ENCODE results near the gene EXOSC5.
A peak's percentile ranks its signal among the peaks of the same experiment; 100 is the strongest.
"Not testable (repeated sequence)": the region's sequence is repeated elsewhere in the genome, so short reads cannot be mapped to it uniquely, and the experiment has no call there.

EXOSC5 gene

DNA sequence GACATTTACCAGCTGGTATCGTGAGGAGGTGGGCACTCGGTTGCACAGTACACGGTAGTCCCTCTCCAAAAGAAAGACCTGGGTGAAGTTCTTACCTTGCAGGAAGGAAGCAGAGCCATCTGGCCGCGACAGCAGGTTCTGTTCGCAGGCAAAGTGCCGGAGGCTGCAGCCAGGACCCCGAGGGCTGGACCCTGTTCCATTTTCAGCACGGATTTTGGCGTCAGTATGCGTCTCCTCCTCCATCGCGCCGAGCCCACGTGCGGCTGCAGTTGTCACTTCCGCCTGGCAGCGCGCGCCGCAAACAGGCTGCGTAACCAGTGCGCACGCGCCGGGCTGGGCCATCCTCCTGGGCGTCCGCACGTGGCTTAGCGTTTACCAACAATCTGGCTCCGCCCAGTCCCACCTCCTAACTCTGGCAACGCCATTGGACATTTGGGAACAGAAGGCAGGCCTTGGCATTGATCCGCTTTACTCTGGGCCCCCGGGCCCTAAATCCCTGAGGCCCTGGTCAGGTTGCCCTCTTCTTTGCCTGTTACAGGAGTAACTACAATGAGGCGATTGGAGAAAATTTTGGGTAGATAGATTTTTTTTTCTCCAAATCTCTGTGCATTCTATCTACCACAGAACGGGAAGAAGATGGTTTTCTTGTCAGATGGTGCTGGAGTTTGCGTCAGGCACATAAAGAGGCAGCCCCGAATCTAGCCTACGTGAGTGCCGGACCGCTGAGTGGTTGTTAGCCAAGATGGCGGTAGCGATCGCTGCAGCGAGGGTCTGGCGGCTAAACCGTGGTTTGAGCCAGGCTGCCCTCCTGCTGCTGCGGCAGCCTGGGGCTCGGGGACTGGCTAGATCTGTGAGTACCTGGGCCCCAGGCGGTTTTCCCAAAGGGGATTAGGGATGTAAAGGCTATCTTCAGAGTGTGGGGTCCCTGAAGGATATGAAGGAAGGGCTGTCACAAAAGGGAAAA, at the start of gene EXOSC5, which contains the start of gene BCKDHA:
EXOSC5 (minus strand) TSS at position 274 of the 964 bp plus-strand sequence; CDS start at position 243, 31 bp downstream.
BCKDHA (plus strand) TSS at position 733 of the 964 bp plus-strand sequence; CDS start at position 743, 10 bp downstream.
- DNase-seq (ENCODE audit: low spot score): peak; percentile 100

DNA sequence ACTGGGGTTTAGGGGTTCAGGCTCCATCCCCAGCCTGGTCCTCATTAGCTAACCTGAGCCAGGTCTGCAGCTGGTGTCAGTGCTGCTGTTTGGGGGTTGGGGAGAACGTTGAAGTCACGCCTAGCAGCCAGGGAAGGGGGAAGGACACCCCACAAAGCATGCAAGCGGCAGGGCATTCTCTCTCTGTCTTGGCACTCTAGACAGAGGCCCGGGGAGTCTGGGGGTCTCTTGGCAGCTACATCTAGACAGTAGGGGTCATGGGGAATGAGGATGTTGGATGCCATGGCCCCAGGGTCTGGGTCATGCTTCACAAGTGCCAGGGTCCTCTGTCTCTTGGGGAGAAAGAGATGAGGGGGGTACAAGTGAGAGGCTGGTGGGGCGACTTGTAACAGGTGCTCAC, 48.4 kb upstream of the EXOSC5 start:
- DNase-seq (ENCODE audit: low spot score): no peak

DNA sequence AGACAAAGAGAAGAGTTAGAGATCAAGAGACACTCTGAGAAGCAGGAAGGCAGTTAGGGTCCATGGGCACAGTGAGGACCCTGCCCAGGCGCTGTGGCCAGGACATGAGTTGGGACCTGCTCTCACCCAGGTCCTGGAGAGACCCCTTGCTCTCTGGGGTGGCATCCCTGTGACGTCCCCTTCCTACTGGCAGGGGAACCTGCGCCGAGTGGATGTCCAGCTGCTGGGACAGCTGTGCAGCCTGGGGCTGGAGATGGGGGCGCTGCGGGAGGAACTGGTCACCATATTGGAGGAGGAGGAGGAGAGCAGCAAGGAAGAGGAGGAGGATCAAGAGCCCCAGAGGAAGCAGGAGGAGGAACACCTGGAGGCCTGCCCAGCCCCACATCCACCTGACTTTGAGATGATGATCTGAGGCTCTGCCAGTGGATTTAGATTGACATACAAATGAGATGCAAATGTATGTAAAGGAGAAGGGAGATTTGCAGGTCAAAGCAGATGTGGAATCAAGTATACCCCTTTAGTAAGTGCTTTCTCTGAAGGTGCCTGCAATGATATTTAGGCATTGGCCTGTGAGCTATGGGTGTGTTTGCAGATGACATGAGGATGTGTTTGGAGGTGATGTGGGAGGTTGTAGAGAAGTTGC, 46.8 kb upstream of the EXOSC5 start:
- DNase-seq (ENCODE audit: low spot score): no peak

DNA sequence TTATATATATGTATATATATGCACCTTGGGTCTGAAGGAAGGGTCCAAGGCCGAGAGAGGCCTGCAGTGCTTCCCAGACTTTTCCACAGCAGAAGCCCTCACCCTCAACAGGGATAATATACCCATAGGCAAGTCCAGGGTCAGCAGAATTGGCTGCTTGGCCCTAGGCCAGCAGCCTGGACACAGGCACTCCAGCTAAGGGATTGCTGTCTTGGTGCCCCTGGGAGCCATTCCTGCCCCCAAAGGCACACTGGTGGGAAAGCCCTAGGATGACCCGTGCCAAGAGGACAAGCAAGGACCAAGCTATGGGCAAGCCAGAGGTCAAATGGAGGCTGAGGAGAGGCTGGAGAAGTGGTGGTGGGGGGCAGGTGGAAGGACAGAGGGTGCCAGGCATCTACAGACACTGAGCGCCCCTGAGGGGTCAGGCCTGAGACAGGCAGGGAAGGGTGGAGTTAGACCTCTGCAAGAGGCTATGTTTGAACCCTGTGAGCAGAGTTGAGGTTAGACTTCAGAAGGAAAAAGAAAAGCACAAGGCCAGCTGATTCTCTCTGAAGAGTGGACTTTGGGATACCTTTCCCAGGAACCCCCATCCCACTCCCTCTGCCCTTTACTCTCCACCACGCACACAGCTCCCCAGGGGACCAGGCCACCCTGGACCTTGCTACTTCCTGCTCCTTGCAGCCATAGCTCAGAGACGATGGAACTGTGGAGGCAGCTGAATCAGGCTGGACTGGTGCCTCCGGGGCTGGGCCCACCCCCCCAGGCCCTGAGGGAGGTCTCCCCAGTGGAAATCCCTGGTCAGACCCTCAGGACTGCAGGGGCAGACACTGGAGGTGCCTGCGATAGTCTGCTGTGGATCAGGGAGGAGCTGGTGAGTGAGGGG, 45.6 kb upstream of the EXOSC5 start, which contains the start of gene ERICH4:
ERICH4 (plus strand) TSS at position 684 of the 883 bp plus-strand sequence; CDS start at position 698, 14 bp downstream.
- DNase-seq (ENCODE audit: low spot score): no peak

DNA sequence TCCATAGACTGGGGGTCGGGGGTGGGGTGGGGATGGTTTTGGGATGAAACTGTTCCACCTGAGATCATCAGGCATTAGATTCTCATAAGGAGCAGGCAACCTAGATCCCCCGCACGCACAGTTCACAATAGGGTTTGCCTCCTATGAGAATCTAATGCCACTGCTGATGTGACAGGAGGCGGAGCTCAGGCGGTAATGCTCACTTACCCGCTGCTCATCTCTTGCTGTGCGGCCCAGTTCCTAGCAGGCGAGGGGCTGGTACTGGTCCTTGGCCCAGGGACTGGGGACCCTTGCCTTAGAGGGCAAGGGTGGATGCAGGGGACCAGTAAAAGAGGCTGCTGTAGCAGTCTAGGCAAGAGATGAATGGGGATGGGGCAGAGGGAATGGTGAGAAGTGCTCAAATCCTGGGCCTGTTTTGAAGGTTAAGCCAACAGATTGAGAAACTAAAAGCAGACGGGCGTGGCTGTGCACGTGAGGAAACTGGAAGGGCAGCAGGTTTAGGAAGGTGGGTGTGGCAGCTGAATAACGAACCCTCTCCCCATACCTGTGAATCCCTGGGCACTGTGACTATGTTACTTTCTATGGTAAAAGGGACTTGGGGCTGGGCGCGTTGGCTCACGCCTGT, 44.3 kb upstream of the EXOSC5 start:
- DNase-seq (ENCODE audit: low spot score): no peak

DNA sequence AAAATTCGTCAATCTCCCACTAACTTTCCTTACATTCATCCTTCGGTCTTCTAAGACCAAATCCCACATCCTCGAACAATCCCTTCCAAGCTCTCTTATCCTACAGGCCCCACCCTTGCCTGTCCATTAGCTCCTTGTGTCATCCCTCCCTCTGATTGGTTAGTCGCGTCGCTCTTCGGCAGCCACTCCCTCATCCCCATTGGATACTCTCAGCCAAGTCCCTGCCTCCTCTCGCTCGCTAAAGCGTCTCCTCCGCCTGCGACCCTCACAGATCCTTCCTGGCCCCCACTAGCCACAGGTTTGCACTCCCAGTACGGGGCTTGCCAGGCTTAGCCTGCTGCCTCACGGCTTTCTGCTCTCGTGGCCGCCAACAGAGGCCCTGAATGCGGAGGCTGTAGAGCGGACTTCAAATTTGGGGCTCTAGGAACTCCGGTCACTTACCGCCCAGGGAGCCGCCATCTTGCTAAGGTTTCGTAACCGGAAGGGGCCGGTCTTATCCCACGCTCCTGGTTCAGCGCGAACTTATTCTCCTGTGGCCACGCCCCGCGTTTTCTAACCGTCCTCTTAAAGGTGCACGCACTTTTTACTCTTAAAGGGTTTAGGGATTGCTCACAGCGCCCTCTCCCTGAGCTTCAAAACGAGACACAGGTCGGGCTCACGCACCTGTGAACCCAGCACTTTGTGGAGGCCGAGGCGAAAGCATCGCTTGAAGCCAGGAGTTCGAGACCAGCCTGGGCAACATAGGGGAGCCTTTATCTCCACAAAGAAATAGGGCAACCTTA, 42.5 kb upstream of the EXOSC5 start, which contains the start of gene DMAC2:
DMAC2 (minus strand) TSS at position 472 of the 782 bp plus-strand sequence; CDS start at position 459, 13 bp downstream.
- peak; percentile 97 for DNase-seq (ENCODE audit: low spot score)

DNA sequence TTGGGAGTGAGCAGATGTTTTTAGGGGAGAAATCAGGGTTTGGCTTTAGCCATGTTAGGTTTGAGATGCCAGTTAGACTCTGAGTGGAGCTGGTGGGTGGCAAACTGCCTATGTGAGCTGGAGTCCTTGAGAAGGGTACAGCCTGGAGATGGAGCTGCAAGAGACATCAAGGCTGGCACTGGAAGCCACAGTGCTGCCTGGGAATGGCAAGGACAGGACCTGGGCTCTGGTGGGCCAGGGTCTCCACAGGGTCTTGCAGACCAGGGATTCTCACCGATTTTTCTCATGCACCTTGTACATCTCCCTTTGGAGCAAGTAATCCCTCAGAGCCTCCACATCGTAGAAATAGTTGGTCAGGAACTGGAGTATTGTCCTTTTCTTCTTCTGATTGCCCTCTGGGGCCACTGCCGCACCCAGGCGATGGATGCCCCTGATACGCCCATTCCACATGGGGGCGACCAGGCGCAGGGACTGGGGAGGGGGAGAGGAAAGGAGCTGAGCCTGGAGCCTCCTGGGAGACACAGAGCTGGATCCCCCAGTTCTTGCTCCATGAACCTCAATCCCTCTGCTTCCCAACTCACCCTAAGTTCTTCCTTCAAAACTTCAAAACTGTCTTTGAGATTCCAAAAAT, 40.9 kb upstream of the EXOSC5 start:
- DNase-seq (ENCODE audit: low spot score): no peak

DNA sequence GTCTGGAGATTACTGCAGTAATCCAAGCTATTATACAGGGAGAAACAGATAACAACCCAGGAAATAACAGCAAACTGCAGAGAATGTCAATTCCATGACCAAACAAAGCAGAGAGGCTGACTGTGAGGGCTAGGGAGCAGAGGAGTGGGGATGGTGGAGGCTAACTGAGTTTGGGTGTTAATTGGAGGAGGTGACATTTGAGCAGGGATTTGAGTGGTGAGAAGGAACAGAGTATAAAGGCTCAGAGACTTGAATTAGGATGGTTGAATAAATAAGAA, 39.5 kb upstream of the EXOSC5 start:
- DNase-seq (ENCODE audit: low spot score): no peak

DNA sequence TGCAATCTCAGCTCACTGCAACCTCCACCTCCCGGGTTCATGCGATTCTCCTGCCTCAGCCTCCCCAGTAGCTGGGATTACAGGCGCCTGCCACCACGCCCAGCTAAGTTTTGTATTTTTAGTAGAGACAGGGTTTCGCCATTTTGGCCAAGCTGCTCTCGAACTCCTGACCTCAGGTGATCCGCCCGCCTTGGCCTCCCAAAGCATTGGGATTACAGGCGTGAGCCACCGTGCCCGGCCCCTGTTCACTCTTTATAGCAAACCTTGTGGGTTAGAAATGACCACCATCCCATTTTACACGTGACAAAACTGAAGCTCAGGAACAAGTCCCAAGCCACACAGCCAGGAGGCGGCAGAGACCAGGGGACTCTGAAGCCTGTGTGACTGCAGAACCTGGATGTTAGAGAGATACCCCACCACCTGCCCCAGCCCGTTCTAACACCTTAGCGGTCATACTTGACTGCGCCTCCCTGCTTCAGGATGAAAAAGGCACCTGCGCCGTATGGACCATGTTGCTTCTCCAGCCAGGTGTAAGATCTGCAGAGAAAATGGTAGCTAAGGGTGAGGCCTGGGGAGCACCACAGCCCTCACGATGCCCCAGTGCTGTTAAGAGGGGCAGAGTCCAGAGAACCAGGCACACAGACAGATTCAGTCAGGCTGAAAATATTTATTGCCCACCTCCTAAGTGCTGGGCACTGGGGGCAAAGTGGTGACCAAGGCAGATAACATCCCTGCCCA, 38.9 kb upstream of the EXOSC5 start:
- DNase-seq (ENCODE audit: low spot score): no peak

DNA sequence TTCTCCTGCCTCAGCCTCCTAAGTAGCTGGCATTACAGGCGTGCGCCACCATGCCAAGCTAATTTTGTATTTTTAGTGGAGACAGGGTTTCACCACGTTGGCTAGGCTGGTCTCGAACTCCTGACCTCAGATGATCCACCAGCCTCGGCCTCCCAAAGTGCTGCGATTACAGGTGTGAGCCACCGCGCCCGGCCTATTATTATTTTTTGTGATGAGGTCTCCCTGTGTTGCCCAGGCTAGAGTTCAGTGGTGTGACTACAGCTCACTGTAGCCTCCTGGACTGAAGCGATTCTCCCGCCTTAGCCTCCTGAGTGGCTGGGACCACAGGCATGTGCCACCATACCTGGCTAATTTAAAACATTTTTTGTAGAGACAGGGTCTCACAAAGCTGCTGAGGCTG, 38.2 kb upstream of the EXOSC5 start:
- not testable (repeated sequence) for DNase-seq (ENCODE audit: low spot score)

DNA sequence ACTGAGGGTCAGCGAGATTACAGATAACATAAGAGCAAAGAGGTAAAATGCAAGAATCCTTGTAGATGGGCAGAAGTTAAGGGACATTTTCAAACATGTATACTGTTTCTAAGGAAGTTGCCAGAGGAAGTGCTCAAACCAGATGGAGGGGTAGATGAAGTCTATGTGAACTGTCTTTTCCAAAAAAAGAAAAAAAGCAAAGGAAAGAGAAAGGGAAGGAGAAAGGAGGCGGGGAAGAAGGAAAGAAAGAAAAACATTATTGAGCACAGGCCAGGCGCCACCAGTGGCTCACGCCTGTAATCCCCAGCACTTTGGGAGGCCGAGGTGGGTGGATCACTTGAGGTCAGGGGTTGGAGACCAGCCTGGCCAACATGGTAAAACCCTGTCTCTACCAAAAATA, 37.3 kb upstream of the EXOSC5 start:
- DNase-seq (ENCODE audit: low spot score): no peak

DNA sequence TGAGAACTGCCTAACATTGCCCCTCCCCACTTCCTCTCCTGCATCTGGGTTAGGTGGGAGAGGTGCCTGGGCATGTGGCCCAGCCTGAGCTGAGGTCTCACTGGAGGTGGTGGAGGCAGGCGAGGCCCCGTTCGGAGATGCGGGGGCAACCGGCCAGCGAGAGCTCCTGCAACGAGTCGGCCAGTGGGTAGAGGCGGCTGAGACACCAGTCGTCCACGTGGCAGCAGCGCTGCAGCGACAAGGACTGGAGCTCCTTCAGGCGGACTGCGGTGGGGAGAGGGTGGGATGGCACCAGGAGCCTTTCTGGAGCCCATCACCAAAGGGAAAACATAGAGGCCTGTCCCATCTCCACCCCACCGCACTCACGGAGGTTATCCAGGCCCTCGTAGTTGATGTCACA, 36.0 kb upstream of the EXOSC5 start:
- no peak for DNase-seq (ENCODE audit: low spot score)

DNA sequence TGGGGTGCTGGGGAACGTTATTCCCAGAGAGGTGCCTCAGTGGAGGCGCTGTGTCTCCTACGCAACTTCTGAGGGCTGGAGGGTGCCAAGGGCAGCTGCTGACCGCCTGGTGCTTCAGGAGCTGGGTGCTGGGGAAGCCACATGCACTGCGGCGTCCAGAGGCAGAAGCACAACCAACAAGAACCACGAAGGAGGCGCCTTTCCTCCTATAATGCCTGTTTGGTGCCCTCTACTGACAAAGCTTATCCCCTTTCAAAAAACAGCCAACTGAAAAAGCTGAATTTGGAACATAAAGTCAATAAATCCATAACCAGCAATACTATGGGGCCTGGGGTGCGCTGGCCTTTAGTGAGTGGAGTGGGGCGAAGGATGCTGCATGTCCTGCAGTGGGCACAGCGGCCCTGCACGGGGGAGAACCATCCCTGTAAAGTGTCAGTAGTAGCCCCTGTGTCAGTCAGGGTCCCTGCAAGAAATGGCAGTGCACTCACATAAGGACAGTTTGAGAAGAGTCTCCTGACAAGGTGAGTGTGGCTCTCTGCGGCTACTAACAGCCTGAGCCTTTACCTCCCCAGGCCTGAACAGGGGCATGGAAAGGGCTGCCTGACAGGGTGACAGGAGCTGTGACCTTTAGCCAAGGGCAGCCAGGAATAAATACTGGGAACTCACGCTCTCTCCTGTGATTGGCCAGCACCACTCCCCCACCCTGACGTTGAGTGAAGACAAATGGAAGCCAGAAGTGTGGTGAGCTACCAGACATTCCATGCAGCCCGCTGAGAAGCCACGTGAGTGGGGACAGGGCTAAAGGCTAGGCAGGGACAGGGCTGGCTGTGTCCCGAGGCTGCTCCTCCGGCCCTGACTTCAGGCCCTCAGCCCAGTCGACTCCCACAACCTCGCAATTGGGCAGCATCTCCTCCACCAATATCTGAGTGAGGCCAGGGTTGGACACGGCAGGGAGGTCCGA, 34.5 kb upstream of the EXOSC5 start:
- no peak for DNase-seq (ENCODE audit: low spot score)

DNA sequence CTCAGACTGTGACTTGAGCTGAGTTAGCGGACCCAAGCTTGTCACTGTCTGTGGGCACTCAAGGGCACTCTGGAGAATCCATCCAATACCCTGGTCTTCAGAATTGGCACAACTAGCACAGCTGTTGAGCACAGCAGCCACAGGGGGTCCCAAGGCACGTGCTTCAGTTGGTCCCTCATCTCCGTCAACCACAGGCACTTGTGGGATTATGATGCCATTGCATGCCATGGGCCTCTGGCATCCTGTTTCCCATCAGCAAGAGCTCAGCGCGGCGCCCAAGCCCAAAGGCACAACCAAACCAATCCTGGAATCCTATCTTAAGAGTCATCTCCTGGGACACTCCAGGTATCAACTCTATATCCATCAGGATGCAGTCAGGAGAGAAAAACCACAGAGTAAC, 33.8 kb upstream of the EXOSC5 start:
- DNase-seq (ENCODE audit: low spot score): no peak

DNA sequence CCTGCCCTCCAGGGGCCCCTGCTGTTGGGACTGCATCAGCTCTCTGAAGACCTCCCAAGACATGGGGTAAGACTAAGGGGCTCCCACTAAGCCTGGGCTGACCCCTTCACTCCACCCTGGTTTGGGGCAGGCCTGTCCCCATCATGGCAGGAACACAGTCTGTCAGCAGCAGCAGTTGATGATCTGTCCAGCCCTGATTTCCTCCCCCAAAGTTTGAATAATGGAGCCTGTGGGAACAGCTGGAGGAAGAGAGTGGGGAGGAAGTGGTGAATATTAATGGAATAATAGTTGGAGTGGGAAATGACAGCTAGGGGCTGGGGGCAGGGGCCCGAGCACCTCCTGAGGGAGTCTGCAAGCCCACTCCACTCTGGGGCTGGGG, 31.3 kb upstream of the EXOSC5 start:
- no peak for DNase-seq (ENCODE audit: low spot score)

DNA sequence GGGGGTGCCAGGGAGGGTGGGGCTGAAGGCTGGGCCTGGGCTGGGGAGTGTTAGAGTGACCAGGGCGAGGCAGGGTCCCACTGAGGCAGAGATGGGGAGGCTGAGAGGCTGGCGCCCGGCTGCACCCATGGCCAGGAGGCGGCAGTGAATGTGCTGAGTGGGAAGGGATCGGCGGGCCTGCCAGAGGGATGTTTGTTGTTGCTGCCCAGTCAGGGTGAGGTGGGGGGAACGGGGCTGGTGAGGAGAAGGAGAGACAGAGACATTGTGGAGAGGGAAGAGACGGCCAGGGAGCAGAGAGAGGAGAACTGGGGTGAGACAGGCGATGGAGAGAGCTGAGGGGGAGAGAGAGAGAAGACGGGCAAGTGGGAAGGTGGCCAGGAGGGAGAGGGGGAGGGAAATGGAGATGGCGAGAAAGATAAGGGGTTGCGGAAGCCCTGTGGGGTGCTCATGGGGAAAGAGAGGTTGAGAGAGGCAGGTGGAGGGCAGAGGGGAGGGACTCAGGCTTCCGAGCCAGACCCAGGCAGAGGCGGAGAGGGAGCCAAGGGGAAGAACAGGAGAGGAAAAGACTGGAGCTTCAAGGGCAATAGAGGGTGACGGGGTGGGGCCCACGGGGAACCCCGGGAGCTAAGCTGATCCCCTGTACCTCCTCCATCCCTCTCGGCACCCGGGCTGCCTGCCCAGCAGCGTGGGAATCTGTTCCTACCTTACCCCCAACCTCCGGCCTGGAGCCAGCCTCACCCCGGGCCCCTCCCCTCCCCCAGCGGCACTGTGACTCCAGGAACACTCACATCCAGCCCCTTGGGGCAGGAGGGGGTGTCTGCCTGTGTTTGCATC, 30.7 kb upstream of the EXOSC5 start:
- no peak for DNase-seq (ENCODE audit: low spot score)

DNA sequence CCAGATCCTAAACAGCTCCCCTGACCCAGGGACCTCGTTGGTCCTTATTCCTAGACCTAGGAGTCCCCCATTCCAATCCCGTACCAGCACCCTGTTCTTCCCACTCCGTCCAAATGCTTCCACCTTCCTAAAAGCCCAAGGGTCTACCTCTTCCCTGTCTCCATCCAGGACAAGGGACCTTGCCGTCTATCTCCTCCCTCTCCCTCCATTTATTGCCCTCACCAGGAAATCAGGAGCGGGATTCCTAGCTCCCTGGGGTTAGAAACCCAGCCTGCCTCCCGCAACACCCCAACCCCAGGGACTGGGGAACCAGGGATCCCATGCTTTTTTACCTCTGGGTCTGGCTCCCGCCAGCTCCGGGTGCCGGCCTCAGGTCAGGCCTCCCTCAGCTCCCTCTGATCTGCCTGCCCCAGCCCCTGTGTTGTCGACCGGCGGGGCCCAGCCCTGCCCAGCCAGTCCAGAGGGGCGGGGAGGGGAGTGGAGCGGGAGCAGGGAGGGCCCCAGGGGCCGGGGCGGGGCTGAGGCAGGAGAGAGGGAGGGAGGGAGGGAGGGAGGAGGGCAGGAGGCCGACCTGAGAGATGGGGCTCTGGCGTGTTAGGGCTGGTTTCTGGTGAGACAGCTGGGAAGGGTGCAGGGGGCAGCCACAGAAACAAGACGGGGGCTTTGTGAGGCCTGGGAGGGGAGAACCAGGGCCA, 29.9 kb upstream of the EXOSC5 start, which contains the start of gene B3GNT8:
B3GNT8 (minus strand) TSS at position 423 of the 695 bp plus-strand sequence. CDS start 596 bp downstream, outside the sequence.
- no peak for DNase-seq (ENCODE audit: low spot score)

Measured in LoVo (cell line).